ENCODE results near the gene ITGA1. TPM values are rescaled to one million over a fixed set of nuclear protein-coding genes. Genes with fewer than 3 reads are reported as not detected.

ITGA1 gene
- total RNA-seq, 1 donor from 2014 or later: 42.7 TPM

GRCh38 chr5:52892242-52892878 lies 104.6 kb downstream of the ITGA1 start:
- Histone ChIP-seq H3K27ac (no peak overlapping the region), H3K27me3 (no peaks in the 10 kb centered on the region), H3K36me3 (no peaks in the 10 kb centered on the region), H3K4me1 (no peaks in the 10 kb centered on the region), H3K4me3 (no peak overlapping the region), H3K9me3 (no peaks in the 10 kb centered on the region)
- intact Hi-C loops (cut with DNase I): no loop called here
- TF ChIP-seq POLR2AphosphoS5 (IDR thresholded peaks at IDR 0.05; ENCODE audit: insufficient read depth in 1 of 2, low read depth in 1 of 2) (no peak), CTCF (IDR thresholded peaks at IDR 0.05) (no peak), POLR2A (IDR thresholded peaks at IDR 0.05) (no peak)
- DNase-seq (ENCODE audit: extremely low spot score in 2 of 2): no peak

- no peak for DNase-seq (ENCODE audit: extremely low spot score in 2 of 2)
- Histone ChIP-seq H3K4me1 (no peaks in the 10 kb centered on the region), H3K27me3 (no peaks in the 10 kb centered on the region), H3K4me3 (no peak overlapping the region), H3K27ac (no peak overlapping the region), H3K36me3 (no peaks in the 10 kb centered on the region), H3K9me3 (no peaks in the 10 kb centered on the region)
- TF ChIP-seq POLR2AphosphoS5 (IDR thresholded peaks at IDR 0.05; ENCODE audit: insufficient read depth in 1 of 2, low read depth in 1 of 2) (no peak), CTCF (IDR thresholded peaks at IDR 0.05) (no peak), POLR2A (IDR thresholded peaks at IDR 0.05) (no peak)
- intact Hi-C loops (cut with DNase I): no loop called here
Observed at GRCh38 chr5:52893105-52893504, 105.4 kb downstream of the ITGA1 start.

DNA sequence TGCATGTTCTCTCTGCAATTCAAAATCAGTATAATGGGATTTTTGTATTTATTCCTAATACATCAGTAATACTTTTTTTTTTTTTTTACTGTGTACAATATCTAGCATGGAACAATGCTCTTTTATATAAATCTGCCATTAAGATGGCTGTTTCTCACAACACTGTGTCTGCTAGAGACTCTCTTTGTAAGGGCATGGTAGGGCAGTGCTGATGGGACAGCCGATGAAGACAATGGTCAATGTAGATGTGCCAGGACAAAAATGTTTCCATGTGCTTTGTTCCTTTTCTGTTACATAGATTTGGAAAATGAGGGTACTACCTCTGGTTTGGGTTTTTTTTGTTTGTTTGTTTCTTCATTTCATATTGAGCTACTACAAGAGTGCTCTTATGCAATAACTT lies 106.1 kb downstream of the ITGA1 start:
- no peaks in the 10 kb centered on the region for H3K36me3 ChIP-seq
- DNase-seq (ENCODE audit: extremely low spot score in 2 of 2): no peak
- H3K27me3 ChIP-seq: no peaks in the 10 kb centered on the region
- H3K4me3 ChIP-seq: no peak overlapping the region
- no peaks in the 10 kb centered on the region for H3K9me3 ChIP-seq
- intact Hi-C loops (cut with DNase I): no loop called here
- TF ChIP-seq POLR2A (IDR thresholded peaks at IDR 0.05): no peak
- TF ChIP-seq CTCF (IDR thresholded peaks at IDR 0.05): no peak
- no peak for TF ChIP-seq POLR2AphosphoS5 (IDR thresholded peaks at IDR 0.05; ENCODE audit: insufficient read depth in 1 of 2, low read depth in 1 of 2)
- no peak overlapping the region for H3K27ac ChIP-seq
- no peaks in the 10 kb centered on the region for H3K4me1 ChIP-seq

GRCh38 chr5:52894451-52894850 lies 106.7 kb downstream of the ITGA1 start:
- intact Hi-C loops (cut with DNase I): no loop called here
- no peaks in the 10 kb centered on the region for H3K4me1 ChIP-seq
- no peak overlapping the region for H3K4me3 ChIP-seq
- H3K27ac ChIP-seq: no peak overlapping the region
- no peaks in the 10 kb centered on the region for H3K9me3 ChIP-seq
- no peaks in the 10 kb centered on the region for H3K36me3 ChIP-seq
- TF ChIP-seq POLR2A (IDR thresholded peaks at IDR 0.05): no peak
- no peak for TF ChIP-seq CTCF (IDR thresholded peaks at IDR 0.05)
- TF ChIP-seq POLR2AphosphoS5 (IDR thresholded peaks at IDR 0.05; ENCODE audit: insufficient read depth in 1 of 2, low read depth in 1 of 2): no peak
- H3K27me3 ChIP-seq: no peaks in the 10 kb centered on the region
- DNase-seq (ENCODE audit: extremely low spot score in 2 of 2): no peak

DNA sequence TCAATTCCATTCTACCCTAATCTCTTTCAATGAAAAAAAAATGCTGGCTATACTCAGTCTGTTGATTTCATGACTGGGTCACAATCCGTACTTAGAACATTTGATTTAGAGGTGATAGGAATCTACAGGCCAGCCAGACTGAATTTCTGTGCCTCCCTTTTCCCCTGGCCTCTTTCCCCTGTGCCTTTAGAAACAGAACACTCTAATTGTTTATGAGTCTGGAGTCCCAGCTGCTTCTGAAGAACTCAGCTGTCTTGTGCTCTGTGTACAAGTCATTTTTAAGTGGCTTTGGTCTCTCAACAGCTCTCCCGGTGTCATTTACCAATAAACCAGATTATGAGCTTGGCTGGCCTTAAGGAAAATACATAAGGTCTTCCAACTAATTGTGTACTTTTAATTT lies 107.4 kb downstream of the ITGA1 start:
- H3K9me3 ChIP-seq: no peaks in the 10 kb centered on the region
- H3K27me3 ChIP-seq: no peaks in the 10 kb centered on the region
- no peak overlapping the region for H3K27ac ChIP-seq
- H3K4me3 ChIP-seq: no peak overlapping the region
- no peak for DNase-seq (ENCODE audit: extremely low spot score in 2 of 2)
- intact Hi-C loops (cut with DNase I): no loop called here
- no peaks in the 10 kb centered on the region for H3K36me3 ChIP-seq
- no peaks in the 10 kb centered on the region for H3K4me1 ChIP-seq
- TF ChIP-seq POLR2A (IDR thresholded peaks at IDR 0.05) (no peak), CTCF (IDR thresholded peaks at IDR 0.05) (no peak)

Data from vagina (tissue), 2 donors.